Thoracic aorta (tissue), 2 donors: ENCODE data around the gene COL17A1. TPM values are rescaled to one million over a fixed set of nuclear protein-coding genes. Genes with fewer than 3 reads are reported as not detected.
A peak's percentile ranks its signal among the peaks of the same experiment; 100 is the strongest.

Experiments
- ATAC-seq: fragments of 150-250 bp; one replicate; pipeline ENCODE4 v1.8.0; 2017; ENCODE audit warnings: low read depth; ENCODE audit not compliant: insufficient number of reproducible peaks, low FRiP score
- DNase-seq: peaks from one replicate; pipeline ENCODE4 v3.0.0-alpha.2; 2020; ENCODE audit warnings: low spot score
- H3K27ac ChIP-seq, 2 donors: fragments of 200-600 bp; sonication (generic); 1 replicate in 1 of 2; 2 replicates in 1 of 2; pipeline ENCODE4 v1.5.1; 2016; ENCODE audit warnings: mild to moderate bottlenecking in 2 of 2, moderate library complexity in 2 of 2
- H3K27me3 ChIP-seq: fragments of 200-600 bp; sonication (generic); replicated peaks from 2 replicates; pipeline ENCODE4 v1.6.0; 2016; ENCODE audit warnings: mild to moderate bottlenecking; ENCODE audit not compliant: insufficient read depth
- H3K36me3 ChIP-seq: fragments of 200-600 bp; sonication (generic); one replicate; pipeline ENCODE4 v1.5.1; 2016
- H3K4me1 ChIP-seq, 2 donors: fragments of 200-600 bp; sonication (generic); 1 replicate in 1 of 2; 2 replicates in 1 of 2; pipeline versions ENCODE4 v1.5.1 to v1.6.0; 2016; ENCODE audit warnings: low read depth in 2 of 2, mild to moderate bottlenecking in 1 of 2; ENCODE audit not compliant: control insufficient read depth in 1 of 2
- H3K4me3 ChIP-seq: fragments of 200-600 bp; sonication (generic); 2 replicates; pipeline ENCODE4 v1.5.1; 2016; ENCODE audit warnings: mild to moderate bottlenecking
- H3K9me3 ChIP-seq: fragments of 200-600 bp; sonication (generic); 2 replicates; pipeline ENCODE4 v1.5.1; 2016
- CTCF ChIP-seq: fragments of 200-600 bp; sonication (generic); IDR thresholded peaks from one replicate; pipeline ENCODE4 v1.5.1; 2019; ENCODE audit warnings: antibody characterized with exemption
- total RNA-seq, 2 donors: library from RNA; depleted of rRNA; stranded (reverse); fragments of >200 nt; gene quantifications; one replicate each; pipeline versions ENCODE4 v1.1.0 to v1.2.3, GENCODE V29; 2016

The COL17A1 gene
- total RNA-seq, 2 donors from 2014 or later, result 0.49 to 0.95 TPM

- Histone ChIP-seq H3K4me3 (no peak overlapping the region), H3K27me3 (no peaks in the 10 kb centered on the region), H3K4me1 (no peaks in the 10 kb centered on the region), H3K9me3 (no peaks in the 10 kb centered on the region), H3K27ac (no peak overlapping the region), H3K36me3 (peaks cover 24% of the 10 kb centered on the region)
- no peak for TF ChIP-seq CTCF
- no peak for ATAC-seq
- no peak for DNase-seq
Measured at GRCh38 chr10:104029521-104029860, 56.2 kb downstream of the COL17A1 start.

- no peak overlapping the region for H3K27ac ChIP-seq
- no peak for ATAC-seq
- H3K36me3 ChIP-seq, result peaks cover 27% of the 10 kb centered on the region
Measured at GRCh38 chr10:104028823-104029520, 56.7 kb downstream of the COL17A1 start.

GRCh38 chr10:104028146-104028545 lies 57.5 kb downstream of the COL17A1 start:
- H3K4me3 ChIP-seq, result no peak overlapping the region
- DNase-seq, result no peak
- peak; percentile 21 for TF ChIP-seq CTCF
- no peaks in the 10 kb centered on the region for H3K27me3 ChIP-seq
- no peak overlapping the region for H3K27ac ChIP-seq
- peaks cover 28% of the 10 kb centered on the region for H3K36me3 ChIP-seq
- no peak for ATAC-seq
- H3K9me3 ChIP-seq, result no peaks in the 10 kb centered on the region
- H3K4me1 ChIP-seq, result no peaks in the 10 kb centered on the region

More at GRCh38 chr10:104028823-104029520, 56.7 kb downstream of the COL17A1 start:
- Histone ChIP-seq H3K27me3 (no peaks in the 10 kb centered on the region), H3K4me3 (no peak overlapping the region), H3K9me3 (no peaks in the 10 kb centered on the region), H3K4me1 (no peaks in the 10 kb centered on the region)
- no peak for DNase-seq
- no peak for TF ChIP-seq CTCF

- Histone ChIP-seq H3K36me3 (peaks cover 37% of the 10 kb centered on the region), H3K27me3 (no peaks in the 10 kb centered on the region), H3K4me1 (no peaks in the 10 kb centered on the region), H3K9me3 (no peaks in the 10 kb centered on the region), H3K27ac (no peak overlapping the region), H3K4me3 (no peak overlapping the region)
- TF ChIP-seq CTCF, result no peak
- ATAC-seq (no peak), DNase-seq (no peak)
Measured at GRCh38 chr10:104026762-104027161, 58.9 kb downstream of the COL17A1 start.

GRCh38 chr10:104025524-104025923 lies 60.2 kb downstream of the COL17A1 start:
- no peaks in the 10 kb centered on the region for H3K9me3 ChIP-seq
- DNase-seq (no peak), ATAC-seq (no peak)
- no peak overlapping the region for H3K27ac ChIP-seq
- no peaks in the 10 kb centered on the region for H3K4me1 ChIP-seq
- no peak overlapping the region for H3K4me3 ChIP-seq
- H3K36me3 ChIP-seq, result peaks cover 47% of the 10 kb centered on the region
- no peak for TF ChIP-seq CTCF
- H3K27me3 ChIP-seq, result no peaks in the 10 kb centered on the region
